ENCODE data around the gene ZNF735. TPM values are rescaled to one million over a fixed set of nuclear protein-coding genes. Genes with fewer than 3 reads are reported as not detected.
"Not testable (repeated sequence)": the region's sequence is repeated elsewhere in the genome, so short reads cannot be mapped to it uniquely, and the experiment has no call there.

ZNF735 gene
- total RNA-seq, 1 donor from 2014 or later = not detected

GRCh38 chr7:64223366-64223765 is 16.4 kb downstream of the ZNF735 start:
- no peaks in the 10 kb centered on the region for H3K36me3 Mint-ChIP-seq
- peaks cover 36% of the 10 kb centered on the region for H3K9me3 ChIP-seq (ENCODE audit: low read depth)

GRCh38 chr7:64228174-64228573 is 21.2 kb downstream of the ZNF735 start, which contains the start of gene ZNF679:
Gene ZNF679, plus strand, starts transcription at chr7:64228474. Its CDS starts 20,644 bp downstream, at chr7:64249118.
- H3K9ac ChIP-seq; H4K20me1 ChIP-seq (ENCODE audit: low read depth); H3K4me3 Mint-ChIP-seq; H3K4me2 ChIP-seq; H2AFZ ChIP-seq (replicated peaks); H3K36me3 Mint-ChIP-seq; H3K4me1 ChIP-seq; H3K36me3 ChIP-seq; H3K27ac ChIP-seq; H3K4me3 ChIP-seq; H3K27me3 ChIP-seq; H3K27me3 Mint-ChIP-seq (ENCODE audit: insufficient read depth, low read depth); H3K27ac Mint-ChIP-seq; DNase-seq (ENCODE audit: low spot score); H3K79me2 ChIP-seq (ENCODE audit: low read depth); H3K4me1 Mint-ChIP-seq; H3F3A ChIP-seq (ENCODE audit: low read depth): not testable (repeated sequence)
- H3K9me3 Mint-ChIP-seq = peaks cover 71% of the 10 kb centered on the region
- peaks cover 17% of the 10 kb centered on the region for H3K9me3 ChIP-seq (ENCODE audit: low read depth)

More at GRCh38 chr7:64223366-64223765, 16.4 kb downstream of the ZNF735 start:
- H3K27ac Mint-ChIP-seq = no peak overlapping the region
- no peak overlapping the region for H3K4me3 Mint-ChIP-seq
- Histone ChIP-seq H3K9ac (no peak overlapping the region), H3K36me3 (no peaks in the 10 kb centered on the region), H2AFZ (replicated peaks) (no peak overlapping the region), H3K4me1 (no peaks in the 10 kb centered on the region), H3K79me2 (ENCODE audit: low read depth) (no peaks in the 10 kb centered on the region), H3F3A (ENCODE audit: low read depth) (no peaks in the 10 kb centered on the region), H3K4me3 (no peak overlapping the region), H3K4me2 (no peak overlapping the region), H4K20me1 (ENCODE audit: low read depth) (no peaks in the 10 kb centered on the region), H3K27me3 (no peaks in the 10 kb centered on the region), H3K27ac (no peak overlapping the region)
- H3K9me3 Mint-ChIP-seq = peaks cover 59% of the 10 kb centered on the region
- H3K27me3 Mint-ChIP-seq (ENCODE audit: insufficient read depth, low read depth) = peaks cover 2% of the 10 kb centered on the region
- no peak for DNase-seq (ENCODE audit: low spot score)
- TF ChIP-seq CTCF (IDR thresholded peaks at IDR 0.05) (no peak), EZH2phosphoT487 (IDR thresholded peaks at IDR 0.05) (no peak), EZH2 (IDR thresholded peaks at IDR 0.05) (no peak)
- H3K4me1 Mint-ChIP-seq = no peaks in the 10 kb centered on the region

GRCh38 chr7:64266341-64266919 is 59.4 kb downstream of the ZNF735 start:
- Histone ChIP-seq H3K27me3 (no peaks in the 10 kb centered on the region), H3K9me3 (ENCODE audit: low read depth) (peaks cover 67% of the 10 kb centered on the region), H3K9ac (no peak overlapping the region), H2AFZ (replicated peaks) (no peak overlapping the region), H3K4me3 (no peak overlapping the region), H3K36me3 (no peaks in the 10 kb centered on the region), H4K20me1 (ENCODE audit: low read depth) (no peaks in the 10 kb centered on the region), H3K27ac (no peak overlapping the region), H3F3A (ENCODE audit: low read depth) (no peaks in the 10 kb centered on the region), H3K4me2 (no peak overlapping the region), H3K4me1 (no peaks in the 10 kb centered on the region), H3K79me2 (ENCODE audit: low read depth) (no peaks in the 10 kb centered on the region)
- no peaks in the 10 kb centered on the region for H3K27me3 Mint-ChIP-seq (ENCODE audit: insufficient read depth, low read depth)
- H3K4me1 Mint-ChIP-seq = no peaks in the 10 kb centered on the region
- no peak overlapping the region for H3K4me3 Mint-ChIP-seq
- DNase-seq (ENCODE audit: low spot score) = no peak
- H3K9me3 Mint-ChIP-seq = peaks cover 45% of the 10 kb centered on the region
- H3K27ac Mint-ChIP-seq = no peak overlapping the region
- no peaks in the 10 kb centered on the region for H3K36me3 Mint-ChIP-seq
- TF ChIP-seq CTCF (IDR thresholded peaks at IDR 0.05) (no peak), EZH2 (IDR thresholded peaks at IDR 0.05) (no peak), EZH2phosphoT487 (IDR thresholded peaks at IDR 0.05) (no peak)

Other genes starting within 250 kb of the ZNF735 start
- gene ZNF722, start 208.4 kb upstream of the ZNF735 start, total RNA-seq (ENCODE audit: low replicate concordance) = not detected in 2 replicates
- not detected in 2 replicates for gene ZNF727, start 161.8 kb upstream of the ZNF735 start, total RNA-seq (ENCODE audit: low replicate concordance)
- not detected in 2 replicates for gene ZNF679, start 21.3 kb downstream of the ZNF735 start, total RNA-seq (ENCODE audit: low replicate concordance)
- gene ZNF736, start 106.8 kb downstream of the ZNF735 start, total RNA-seq (ENCODE audit: low replicate concordance) = not detected in 2 replicates

All from neural progenitor cell (in vitro differentiated cells).